Vagina (tissue), 2 donors: Measurements from ENCODE around the gene RASSF8.

Experiments
- POLR2A ChIP-seq, 2 donors: fragments of 450-650 bp; IDR thresholded peaks; one replicate each; pipeline ENCODE4 v1.6.1; 2017; ENCODE audit warnings: antibody characterized with exemption in 2 of 2, mild to moderate bottlenecking in 2 of 2, moderate library complexity in 2 of 2
- POLR2AphosphoS5 ChIP-seq, 2 donors: sonication (generic); formaldehyde crosslinking; IDR thresholded peaks; one replicate each; pipeline ENCODE4 v1.9.0; 2017; ENCODE audit warnings: antibody characterized with exemption in 2 of 2, mild to moderate bottlenecking in 2 of 2, low read depth in 1 of 2; ENCODE audit not compliant: insufficient read depth in 1 of 2
- TF ChIP-seq, protein P1 (sequence below), 3 experiments: fragments of 450-650 bp in 2 of 3; fragments of 200-600 bp in 1 of 3; sonication (generic) in 1 of 3; IDR thresholded peaks; one replicate each; pipeline ENCODE4 v1.5.1; 2017 to 2019; ENCODE audit warnings: antibody characterized with exemption in 3 of 3, mild to moderate bottlenecking in 2 of 3, moderate library complexity in 2 of 3

DNA sequence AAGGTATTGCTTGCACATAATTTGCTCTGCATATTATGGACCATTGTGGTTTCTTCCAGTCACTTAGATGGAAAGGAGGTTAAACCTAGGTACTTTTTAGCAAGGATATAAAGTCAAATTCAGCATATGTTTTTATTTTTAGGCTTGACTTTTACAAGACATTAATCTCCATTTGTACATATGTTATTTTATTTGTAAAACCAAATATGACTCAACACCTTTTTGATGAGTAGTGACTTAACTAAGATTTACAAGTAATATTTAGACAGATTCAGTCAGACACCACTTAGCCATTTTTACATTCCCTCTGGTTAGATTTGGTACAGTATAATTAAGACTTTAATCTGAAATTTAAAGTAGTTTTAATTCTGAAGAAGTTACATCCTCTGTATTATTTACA, 111.3 kb downstream of the RASSF8 start:
- TF ChIP-seq, protein P1, sequence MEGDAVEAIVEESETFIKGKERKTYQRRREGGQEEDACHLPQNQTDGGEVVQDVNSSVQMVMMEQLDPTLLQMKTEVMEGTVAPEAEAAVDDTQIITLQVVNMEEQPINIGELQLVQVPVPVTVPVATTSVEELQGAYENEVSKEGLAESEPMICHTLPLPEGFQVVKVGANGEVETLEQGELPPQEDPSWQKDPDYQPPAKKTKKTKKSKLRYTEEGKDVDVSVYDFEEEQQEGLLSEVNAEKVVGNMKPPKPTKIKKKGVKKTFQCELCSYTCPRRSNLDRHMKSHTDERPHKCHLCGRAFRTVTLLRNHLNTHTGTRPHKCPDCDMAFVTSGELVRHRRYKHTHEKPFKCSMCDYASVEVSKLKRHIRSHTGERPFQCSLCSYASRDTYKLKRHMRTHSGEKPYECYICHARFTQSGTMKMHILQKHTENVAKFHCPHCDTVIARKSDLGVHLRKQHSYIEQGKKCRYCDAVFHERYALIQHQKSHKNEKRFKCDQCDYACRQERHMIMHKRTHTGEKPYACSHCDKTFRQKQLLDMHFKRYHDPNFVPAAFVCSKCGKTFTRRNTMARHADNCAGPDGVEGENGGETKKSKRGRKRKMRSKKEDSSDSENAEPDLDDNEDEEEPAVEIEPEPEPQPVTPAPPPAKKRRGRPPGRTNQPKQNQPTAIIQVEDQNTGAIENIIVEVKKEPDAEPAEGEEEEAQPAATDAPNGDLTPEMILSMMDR (IDR thresholded peaks at IDR 0.05) = no peak
- TF ChIP-seq POLR2A (IDR thresholded peaks at IDR 0.05) (no peak), POLR2AphosphoS5 (IDR thresholded peaks at IDR 0.05; ENCODE audit: insufficient read depth in 1 of 2, low read depth in 1 of 2) (no peak)
